ENCODE results near the gene TMEM203. TPM values are rescaled to one million over a fixed set of nuclear protein-coding genes. Genes with fewer than 3 reads are reported as not detected.

Gene TMEM203
- polyA plus RNA-seq, 1 donor from 2014 or later = 61.1 TPM

- Histone ChIP-seq H3F3A (ENCODE audit: insufficient read depth, low read length, poor library complexity, severe bottlenecking) (no peaks in the 10 kb centered on the region), H3K9ac (ENCODE audit: low read length) (no peak overlapping the region), H3K4me3 (ENCODE audit: low read length) (no peak overlapping the region), H3K9me2 (ENCODE audit: insufficient read depth, low read length) (no peaks in the 10 kb centered on the region), H3K27me3 (ENCODE audit: insufficient read depth, low read depth, low read length) (peaks cover 5% of the 10 kb centered on the region), H4K20me1 (ENCODE audit: insufficient read depth) (no peaks in the 10 kb centered on the region), H2AFZ (ENCODE audit: low read depth, low read length) (no peak overlapping the region), H3K9me3 (ENCODE audit: low read length) (no peaks in the 10 kb centered on the region), H3K4me2 (ENCODE audit: low read length) (no peak overlapping the region), H3K79me2 (replicated peaks; ENCODE audit: insufficient read depth, low read length) (no peaks in the 10 kb centered on the region), H3K36me3 (ENCODE audit: insufficient read depth, low read length) (no peaks in the 10 kb centered on the region), H3K27ac (ENCODE audit: low read length) (no peak overlapping the region)
- TF ChIP-seq SMC3 (conservative IDR thresholded peaks at IDR 0.05; ENCODE audit: poor library complexity) (no peak), EZH2 (IDR thresholded peaks at IDR 0.05; ENCODE audit: borderline replicate concordance, insufficient read depth, low read length, poor library complexity, severe bottlenecking) (no peak)
Measured at GRCh38 chr9:137175345-137175961, 30.0 kb downstream of the TMEM203 start.

DNA sequence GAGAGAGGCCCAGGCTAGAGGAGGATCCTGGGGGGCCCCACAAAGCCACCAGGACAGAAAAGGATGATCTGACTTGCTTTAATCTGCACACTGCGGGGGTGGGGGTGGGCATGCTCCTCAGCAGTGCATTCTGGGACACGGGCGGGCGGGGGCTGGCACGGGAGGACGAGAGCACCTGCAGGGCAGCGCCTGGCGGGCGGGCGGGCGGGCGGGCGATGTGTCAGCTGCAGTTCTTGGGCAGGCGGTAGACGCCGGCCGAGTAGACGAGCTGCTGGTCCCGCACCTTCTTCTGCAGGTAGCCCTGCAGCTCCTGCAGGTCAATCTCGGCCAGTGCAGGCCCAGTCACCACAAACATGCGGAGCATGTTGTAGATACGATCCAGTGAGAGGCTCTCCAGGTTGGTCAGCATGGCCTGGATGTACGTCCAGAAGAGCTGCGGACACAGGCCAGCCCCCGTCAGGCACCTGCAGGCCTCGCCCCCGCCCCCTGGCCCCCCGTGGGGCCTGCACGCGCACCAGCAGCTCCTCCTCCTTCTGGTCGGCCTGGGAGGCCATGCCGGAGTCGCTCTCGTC, 30.6 kb downstream of the TMEM203 start:
- H3F3A ChIP-seq (ENCODE audit: insufficient read depth, low read length, poor library complexity, severe bottlenecking) = no peaks in the 10 kb centered on the region
- H3K36me3 ChIP-seq (ENCODE audit: insufficient read depth, low read length) = no peaks in the 10 kb centered on the region
- no peak overlapping the region for H3K9ac ChIP-seq (ENCODE audit: low read length)
- H3K27me3 ChIP-seq (ENCODE audit: insufficient read depth, low read depth, low read length) = peaks cover 11% of the 10 kb centered on the region
- no peaks in the 10 kb centered on the region for H3K79me2 ChIP-seq (replicated peaks; ENCODE audit: insufficient read depth, low read length)
- no peak overlapping the region for H3K4me2 ChIP-seq (ENCODE audit: low read length)
- no peaks in the 10 kb centered on the region for H3K9me2 ChIP-seq (ENCODE audit: insufficient read depth, low read length)
- TF ChIP-seq TAF1 (IDR thresholded peaks at IDR 0.05; ENCODE audit: low read depth) (no peak), SMC3 (conservative IDR thresholded peaks at IDR 0.05; ENCODE audit: poor library complexity) (no peak)
- H3K9me3 ChIP-seq (ENCODE audit: low read length) = no peaks in the 10 kb centered on the region
- H3K4me3 ChIP-seq (ENCODE audit: low read length) = no peak overlapping the region
- H4K20me1 ChIP-seq (ENCODE audit: insufficient read depth) = no peaks in the 10 kb centered on the region
- no peak overlapping the region for H3K27ac ChIP-seq (ENCODE audit: low read length)
- no peak overlapping the region for H2AFZ ChIP-seq (ENCODE audit: low read depth, low read length)

GRCh38 chr9:137173796-137174664, 31.4 kb downstream of the TMEM203 start:
- Histone ChIP-seq H4K20me1 (ENCODE audit: insufficient read depth) (no peaks in the 10 kb centered on the region), H3K4me2 (ENCODE audit: low read length) (no peak overlapping the region), H3K27me3 (ENCODE audit: insufficient read depth, low read depth, low read length) (peaks cover 13% of the 10 kb centered on the region), H3F3A (ENCODE audit: insufficient read depth, low read length, poor library complexity, severe bottlenecking) (no peaks in the 10 kb centered on the region), H2AFZ (ENCODE audit: low read depth, low read length) (no peak overlapping the region), H3K4me3 (ENCODE audit: low read length) (no peak overlapping the region), H3K36me3 (ENCODE audit: insufficient read depth, low read length) (no peaks in the 10 kb centered on the region), H3K27ac (ENCODE audit: low read length) (no peak overlapping the region), H3K9me3 (ENCODE audit: low read length) (no peaks in the 10 kb centered on the region), H3K9ac (ENCODE audit: low read length) (no peak overlapping the region), H3K79me2 (replicated peaks; ENCODE audit: insufficient read depth, low read length) (no peaks in the 10 kb centered on the region), H3K9me2 (ENCODE audit: insufficient read depth, low read length) (no peaks in the 10 kb centered on the region)
- TF ChIP-seq MXI1 (conservative IDR thresholded peaks at IDR 0.05; ENCODE audit: poor library complexity, severe bottlenecking) = no peak
- TF ChIP-seq REST (IDR thresholded peaks at IDR 0.05; ENCODE audit: borderline replicate concordance) = no peak
- no peak for TF ChIP-seq RAD21 (conservative IDR thresholded peaks at IDR 0.05)
- no peak for TF ChIP-seq TAF1 (IDR thresholded peaks at IDR 0.05; ENCODE audit: low read depth)
